ENCODE measurements around the gene RASSF6.

DNA sequence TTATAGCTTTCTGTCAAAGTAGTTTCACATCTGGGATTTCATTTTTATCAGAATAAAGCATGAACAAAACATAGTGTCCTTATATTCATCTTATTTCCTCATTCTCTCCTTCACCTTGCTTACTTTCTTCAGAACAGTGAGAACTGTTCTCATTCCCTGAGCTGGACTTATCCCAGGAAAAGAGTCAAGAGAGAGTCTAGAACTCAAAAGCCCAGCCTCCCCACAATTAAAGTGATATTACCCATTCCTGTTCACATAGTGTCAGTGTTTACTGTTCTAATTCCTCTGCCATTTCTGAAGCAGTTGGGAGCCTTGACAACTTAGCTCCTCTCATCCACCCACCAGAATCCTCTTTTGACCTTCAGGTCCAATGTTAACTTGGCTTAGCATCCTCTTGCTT is 42.9 kb downstream of the RASSF6 start:
- no peak for TF ChIP-seq SIN3A (IDR thresholded peaks at IDR 0.05; ENCODE audit: borderline replicate concordance, insufficient read depth, low read length)
- TF ChIP-seq, protein P1, sequence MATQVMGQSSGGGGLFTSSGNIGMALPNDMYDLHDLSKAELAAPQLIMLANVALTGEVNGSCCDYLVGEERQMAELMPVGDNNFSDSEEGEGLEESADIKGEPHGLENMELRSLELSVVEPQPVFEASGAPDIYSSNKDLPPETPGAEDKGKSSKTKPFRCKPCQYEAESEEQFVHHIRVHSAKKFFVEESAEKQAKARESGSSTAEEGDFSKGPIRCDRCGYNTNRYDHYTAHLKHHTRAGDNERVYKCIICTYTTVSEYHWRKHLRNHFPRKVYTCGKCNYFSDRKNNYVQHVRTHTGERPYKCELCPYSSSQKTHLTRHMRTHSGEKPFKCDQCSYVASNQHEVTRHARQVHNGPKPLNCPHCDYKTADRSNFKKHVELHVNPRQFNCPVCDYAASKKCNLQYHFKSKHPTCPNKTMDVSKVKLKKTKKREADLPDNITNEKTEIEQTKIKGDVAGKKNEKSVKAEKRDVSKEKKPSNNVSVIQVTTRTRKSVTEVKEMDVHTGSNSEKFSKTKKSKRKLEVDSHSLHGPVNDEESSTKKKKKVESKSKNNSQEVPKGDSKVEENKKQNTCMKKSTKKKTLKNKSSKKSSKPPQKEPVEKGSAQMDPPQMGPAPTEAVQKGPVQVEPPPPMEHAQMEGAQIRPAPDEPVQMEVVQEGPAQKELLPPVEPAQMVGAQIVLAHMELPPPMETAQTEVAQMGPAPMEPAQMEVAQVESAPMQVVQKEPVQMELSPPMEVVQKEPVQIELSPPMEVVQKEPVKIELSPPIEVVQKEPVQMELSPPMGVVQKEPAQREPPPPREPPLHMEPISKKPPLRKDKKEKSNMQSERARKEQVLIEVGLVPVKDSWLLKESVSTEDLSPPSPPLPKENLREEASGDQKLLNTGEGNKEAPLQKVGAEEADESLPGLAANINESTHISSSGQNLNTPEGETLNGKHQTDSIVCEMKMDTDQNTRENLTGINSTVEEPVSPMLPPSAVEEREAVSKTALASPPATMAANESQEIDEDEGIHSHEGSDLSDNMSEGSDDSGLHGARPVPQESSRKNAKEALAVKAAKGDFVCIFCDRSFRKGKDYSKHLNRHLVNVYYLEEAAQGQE (IDR thresholded peaks at IDR 0.05; ENCODE audit: insufficient read depth in 1 of 2, low read depth in 2 of 2, low read length in 2 of 2): no peak
